GM12878 (cell line): Measurements from ENCODE around the gene DMXL1. TPM values are rescaled to one million over a fixed set of nuclear protein-coding genes. Genes with fewer than 3 reads are reported as not detected.

Experiments
- ATAC-seq: fragments of 200-7000 bp; cut with Tn5 transposase; 3 replicates; pipeline ENCODE4 v1.9.1; 2020; ENCODE audit warnings: mild to moderate bottlenecking, moderate library complexity
- BruUV-seq: library from RNA; stranded (reverse); fragments of 400-500 nt; replicated peaks from 2 replicates; lab custom pipeline; 2021; lab: Mats Ljungman, UMichigan
- CTCF ChIA-PET: fragments of 300-600 bp; sonication (Branson Sonifier 250); formaldehyde crosslinking; extraction: SDS; loops from one replicate; lab custom pipeline; 2021; ENCODE audit warnings: inconsistent platforms; lab: Yijun Ruan, JAX
- POLR2A ChIA-PET: fragments of 350-600 bp; formaldehyde crosslinking; extraction: SDS; loops from one replicate; lab custom pipeline; 2021; ENCODE audit warnings: inconsistent platforms; lab: Charles Lee
- RAD21 ChIA-PET: fragments of 300-600 bp; sonication (Branson Sonifier 250); formaldehyde crosslinking; loops from one replicate; lab custom pipeline; 2023; ENCODE audit warnings: antibody characterized with exemption; ENCODE audit not compliant: unreplicated experiment; lab: Charles Lee
- SMC1A ChIA-PET: fragments of 300-600 bp; sonication (Branson Sonifier 250); formaldehyde crosslinking; loops from one replicate; lab custom pipeline; 2023; ENCODE audit not compliant: unreplicated experiment, uncharacterized antibody; lab: Charles Lee
- DNase-seq: peaks from one replicate; pipeline ENCODE4 v3.0.0-alpha.2; 2011; ENCODE audit warnings: low read depth, low spot score
- FAIRE-seq: peaks from 3 replicates; lab custom pipeline; 2011; peaks lifted over from hg19 to GRCh38; lab: Jason Lieb, UNC
- H2AFZ ChIP-seq: 2 replicates; pipeline ENCODE4 v1.6.0; 2011; ENCODE audit warnings: low read depth, low read length, control low read depth; ENCODE audit not compliant: control insufficient read depth
- H3K27ac ChIP-seq: 2 replicates; pipeline ENCODE4 v1.5.1; 2011; ENCODE audit warnings: control low read depth; ENCODE audit not compliant: control insufficient read depth, insufficient read depth
- H3K27me3 ChIP-seq, 2 experiments: replicated peaks in 1 of 2; 2 replicates each; pipeline versions ENCODE4 v1.6.0 to v1.6.1; 2011; ENCODE audit warnings: low read length in 1 of 2; ENCODE audit not compliant: control insufficient read depth in 2 of 2, insufficient read depth in 2 of 2
- H3K36me3 ChIP-seq, 2 experiments: 2 replicates each; pipeline ENCODE4 v1.5.1; 2011; ENCODE audit warnings: low read length in 1 of 2; ENCODE audit not compliant: control insufficient read depth in 2 of 2, insufficient read depth in 2 of 2
- H3K4me1 ChIP-seq: 2 replicates; pipeline ENCODE4 v1.6.1; 2011; ENCODE audit warnings: mild to moderate bottlenecking, low read length, moderate library complexity, mixed read lengths; ENCODE audit not compliant: control insufficient read depth, insufficient read depth
- H3K4me2 ChIP-seq: 2 replicates; pipeline ENCODE4 v1.6.0; 2011; ENCODE audit warnings: control low read depth; ENCODE audit not compliant: control insufficient read depth, insufficient read depth
- H3K4me3 ChIP-seq: fragments of 200-600 bp; sonication (generic); 2 replicates; pipeline ENCODE4 v1.5.1; 2016
- H3K79me2 ChIP-seq: 2 replicates; pipeline ENCODE4 v1.6.0; 2011; ENCODE audit warnings: low read length; ENCODE audit not compliant: control insufficient read depth, insufficient read depth
- H3K9ac ChIP-seq: 2 replicates; pipeline ENCODE4 v1.8.0; 2011; ENCODE audit warnings: low read length, control low read depth, mixed read lengths; ENCODE audit not compliant: control insufficient read depth, insufficient read depth
- H3K9me3 ChIP-seq: replicated peaks from 3 replicates; pipeline ENCODE4 v1.5.1; 2011; ENCODE audit warnings: mild to moderate bottlenecking, low read length; ENCODE audit not compliant: control insufficient read depth, insufficient read depth
- H4K20me1 ChIP-seq: 2 replicates; pipeline ENCODE4 v1.6.0; 2011; ENCODE audit not compliant: control insufficient read depth, insufficient read depth
- ATF7 ChIP-seq: fragments of 450-650 bp; IDR thresholded peaks from 2 replicates; pipeline ENCODE4 v1.6.1; 2016; ENCODE audit warnings: low read depth, mild to moderate bottlenecking
- BHLHE40 ChIP-seq, 2 experiments: fragments of 450-650 bp in 1 of 2; IDR thresholded peaks; 2 replicates each; pipeline ENCODE4 v1.6.1; 2011 to 2017; ENCODE audit warnings: low read depth in 2 of 2, borderline replicate concordance in 1 of 2, improper control_type of control experiment in 1 of 2, low read length in 1 of 2, mild to moderate bottlenecking in 1 of 2
- CREM ChIP-seq: IDR thresholded peaks from 2 replicates; pipeline ENCODE4 v1.6.1; 2014; ENCODE audit warnings: antibody characterized with exemption, low read depth
- EED ChIP-seq: sonication (generic); IDR thresholded peaks from 2 replicates; pipeline ENCODE4 v1.6.1; 2016; ENCODE audit warnings: antibody characterized with exemption, low read depth
- ETV6 ChIP-seq, 2 experiments: fragments of 450-650 bp in 1 of 2; IDR thresholded peaks in 1 of 2; conservative IDR thresholded peaks in 1 of 2; 2 replicates each; pipeline ENCODE4 v1.6.1; 2014; ENCODE audit warnings: antibody characterized with exemption in 1 of 2, borderline replicate concordance in 1 of 2, low read depth in 1 of 2, mild to moderate bottlenecking in 1 of 2, moderate library complexity in 1 of 2
- FOXK2 ChIP-seq: fragments of 450-650 bp; IDR thresholded peaks from 2 replicates; pipeline ENCODE4 v1.6.1; 2017; ENCODE audit warnings: mild to moderate bottlenecking, moderate library complexity
- HDGF ChIP-seq: fragments of 450-650 bp; IDR thresholded peaks from 2 replicates; pipeline ENCODE4 v1.6.1; 2016; ENCODE audit warnings: antibody characterized with exemption
- IKZF2 ChIP-seq, 2 experiments: fragments of 450-650 bp; IDR thresholded peaks; 2 replicates each; pipeline ENCODE4 v1.6.1; 2017; ENCODE audit warnings: mild to moderate bottlenecking in 2 of 2, moderate library complexity in 2 of 2
- IRF4 ChIP-seq: IDR thresholded peaks from 2 replicates; pipeline ENCODE4 v1.6.1; 2011; ENCODE audit warnings: low read depth, low read length
- JUNB ChIP-seq: IDR thresholded peaks from 2 replicates; pipeline ENCODE4 v1.6.1; 2016; ENCODE audit warnings: antibody characterized with exemption, mild to moderate bottlenecking
- KDM1A ChIP-seq: fragments of 200-600 bp; sonication (generic); IDR thresholded peaks from 2 replicates; pipeline ENCODE4 v1.6.1; 2016; ENCODE audit warnings: borderline replicate concordance
- NBN ChIP-seq: fragments of 450-650 bp; IDR thresholded peaks from 2 replicates; pipeline ENCODE4 v1.6.1; 2016
- PKNOX1 ChIP-seq: fragments of 450-650 bp; IDR thresholded peaks from 2 replicates; pipeline ENCODE4 v1.6.1; 2016; ENCODE audit warnings: mild to moderate bottlenecking
- PML ChIP-seq: IDR thresholded peaks from 2 replicates; pipeline ENCODE4 v1.6.1; 2012; ENCODE audit warnings: low read length, inconsistent platforms
- POLR2A ChIP-seq: IDR thresholded peaks from 2 replicates; pipeline ENCODE4 v1.6.1; 2011; ENCODE audit warnings: low read depth, mild to moderate bottlenecking, low read length
- POU2F2 ChIP-seq: IDR thresholded peaks from 3 replicates; pipeline ENCODE4 v1.6.1; 2011; ENCODE audit warnings: low read depth, mild to moderate bottlenecking, low read length, borderline replicate concordance
- PRDM15 ChIP-seq: fragments of 450-650 bp; formaldehyde crosslinking; IDR thresholded peaks from 2 replicates; pipeline ENCODE4 v1.4.0; 2020; ENCODE audit warnings: mild to moderate bottlenecking, moderate library complexity
- SPI1 ChIP-seq: IDR thresholded peaks from 2 replicates; pipeline ENCODE4 v1.6.1; 2011; ENCODE audit warnings: low read depth, mild to moderate bottlenecking, low read length, moderate library complexity, borderline replicate concordance; ENCODE audit not compliant: insufficient read depth
- TAF1 ChIP-seq: IDR thresholded peaks from 2 replicates; pipeline ENCODE4 v1.6.1; 2011; ENCODE audit warnings: mild to moderate bottlenecking, low read depth, low read length, borderline replicate concordance
- TBL1XR1 ChIP-seq: IDR thresholded peaks from 2 replicates; pipeline ENCODE4 v1.6.1; 2012; ENCODE audit warnings: low read depth, low read length, improper control_type of control experiment
- YY1 ChIP-seq: IDR thresholded peaks from 2 replicates; pipeline ENCODE4 v1.6.1; 2011; ENCODE audit warnings: low read depth, mild to moderate bottlenecking, low read length
- WGBS: methylation state at CpG from one replicate; pipeline ENCODE4 v1.1.6; 2016; ENCODE audit warnings: low lambda C conversion rate; ENCODE audit not compliant: insufficient replicate concordance, insufficient coverage; ENCODE audit errors: missing lambda C conversion rate; 5-methylcytosine and 5-hydroxymethylcytosine counted together
- in situ Hi-C: fragments of 300-500 bp; cut with MboI; formaldehyde crosslinking; loops from 9 replicates; pipeline ENCODE4 v1.14.3; 2018; ENCODE audit warnings: mixed read lengths
- intact Hi-C: fragments of 100-400 bp; cut with micrococcal nuclease; formaldehyde crosslinking; loops from one replicate; pipeline ENCODE4 v1.14.2; 2022; ENCODE audit not compliant: unreplicated experiment
- polyA plus RNA-seq, 11 experiments: library from polyadenylated mRNA; depleted of rRNA in 4 of 11; unstranded in 6 of 11; stranded (reverse) in 5 of 11; fragments of >200 nt; fragmentation: Nextera tagmentation in 4 of 11; fragmentation: Illumina TruSeq in 1 of 11; extraction: Ambion mirVana in 4 of 11; extraction: Trizol in 1 of 11; gene quantifications; 1 replicate in 1 of 11; 2 replicates in 10 of 11; pipeline versions ENCODE4 v1.2.1 to v1.2.3, GENCODE V29; 2011 to 2016; ENCODE audit warnings: inconsistent platforms in 2 of 11, missing spikeins in 2 of 11, low read depth in 1 of 11
- total RNA-seq, 4 experiments: library from RNA; depleted of rRNA in 3 of 4; stranded (reverse); fragments of >200 nt in 3 of 4; fragmentation: Illumina TruSeq in 1 of 4; extraction: Trizol in 1 of 4; gene quantifications; 2 replicates each; pipeline versions ENCODE4 v1.2.1 to v1.2.3, GENCODE V29; 2013 to 2021

Gene DMXL1
- total and polyA plus RNA-seq, 10 of the 15 experiments (the other 5 are each of a cell fraction or from before 2014, with no cell fraction given), result 9.1 to 67.7 (median 34.1) TPM

- ATAC-seq (peak; percentile 93), DNase-seq (peak; percentile 73)
- POLR2A ChIA-PET, result interaction anchor here (0.6 to 1.6 kb wide), 3 partner anchors 15 to 39 kb away, joined by 3 to 7 read pairs (median 3); partner anchors contain the start of gene DMXL1
- TF ChIP-seq BHLHE40 (IDR thresholded peaks at IDR 0.05; ENCODE audit: borderline replicate concordance in 1 of 2, low read depth in 2 of 2, low read length in 1 of 2) (peak; percentile 27 to 55; a peak in 1 of 4 replicates), TAF1 (0 out of 2 replicates have a peak, but pooled peaks have one; percentile 37), IKZF2 (IDR thresholded peaks at IDR 0.05) (peak in 1 of 2 experiments; percentile 46; a peak in 3 of 4 replicates), FOXK2 (no peak), ETV6 (conservative IDR thresholded peaks at IDR 0.05 in 1 of 2, IDR thresholded peaks at IDR 0.05 in 1 of 2; ENCODE audit: borderline replicate concordance in 1 of 2, low read depth in 1 of 2) (0 out of 4 replicates have a peak, but pooled peaks of 1 of the 2 experiments have one; percentile 28), ATF7 (peak; percentile 66), YY1 (0 out of 2 replicates have a peak, but pooled peaks have one; percentile 30), JUNB (peak; percentile 30), POLR2A (peak; percentile 51; the same call in 1 of the 2 replicates), SPI1 (no peak), EED (peak; percentile 57; the same call in 1 of the 2 replicates), IRF4 (0 out of 2 replicates have a peak, but pooled peaks have one; percentile 29), TBL1XR1 (no peak), PRDM15 (no peak), PML (no peak), KDM1A (no peak), NBN (0 out of 2 replicates have a peak, but pooled peaks have one; percentile 14), PKNOX1 (peak; percentile 56), HDGF (peak; percentile 94; the same call in 1 of the 2 replicates), POU2F2 (peak; percentile 41; the same call in 1 of the 3 replicates), CREM (peak; percentile 73)
Measured at GRCh38 chr5:119031905-119032304, 39.0 kb upstream of the DMXL1 start.

More at GRCh38 chr5:119031905-119032304, 39.0 kb upstream of the DMXL1 start:
- peak; percentile 90 for FAIRE-seq
- Histone ChIP-seq H3K9ac (peak overlapping the region; percentile 53), H3K4me2 (peak overlapping the region; percentile 89), H3K4me3 (peak overlapping the region; percentile 29; the same call in 1 of the 2 replicates), H3K27ac (peak overlapping the region; percentile 95), H3K36me3 (no peaks in the 10 kb centered on the region), H3K9me3 (no peaks in the 10 kb centered on the region), H3K27me3 (no peaks in the 10 kb centered on the region), H4K20me1 (no peaks in the 10 kb centered on the region), H3K4me1 (peaks cover 39% of the 10 kb centered on the region), H3K79me2 (no peaks in the 10 kb centered on the region; the same call in 1 of the 2 replicates), H2AFZ (peak overlapping the region; percentile 70)
- ChIA-PET SMC1A (interaction anchor here (0.7 to 3.4 kb wide), 11 partner anchors 11 to 380 kb away, joined by 3 to 19 read pairs (median 4); partner anchors contain the start of gene DMXL1), CTCF (interaction anchor here (1.0 to 3.8 kb wide), 6 partner anchors 10 to 380 kb away, joined by 4 to 23 read pairs (median 8); no protein-coding TSS in a partner anchor), RAD21 (interaction anchor here (0.7 to 4.6 kb wide), 10 partner anchors 10 to 380 kb away, joined by 3 to 35 read pairs (median 5); partner anchors contain the start of genes DMXL1 and DTWD2)
- in situ Hi-C loops, result loop anchor here (5.0 kb wide), 1 partner anchor 35 kb away; no protein-coding TSS in a partner anchor
- BruUV-seq, result no TSS peak
- intact Hi-C loops, result loop anchor here (1.0 to 5.0 kb wide), 3 partner anchors 39 to 45 kb away; partner anchors contain the start of genes DMXL1 and DTWD2
- 2% methylated on average over 4 of the region's 4 CpGs for WGBS
